Ascending aorta (tissue), 2 donors: ENCODE results near the gene NXT1. TPM values are rescaled to one million over a fixed set of nuclear protein-coding genes. Genes with fewer than 3 reads are reported as not detected.
"Not testable (repeated sequence)": the region's sequence is repeated elsewhere in the genome, so short reads cannot be mapped to it uniquely, and the experiment has no call there.

Experiments used
- DNase-seq, 2 donors: peaks; one replicate each; pipeline ENCODE4 v3.0.0-alpha.2; 2019; ENCODE audit warnings: low spot score in 2 of 2
- H3K27ac ChIP-seq, 2 donors: fragments of 200-600 bp; sonication (generic); one replicate each; pipeline ENCODE4 v1.5.1; 2016 to 2017; ENCODE audit warnings: mild to moderate bottlenecking in 1 of 2
- H3K27me3 ChIP-seq: fragments of 200-600 bp; sonication (generic); one replicate; pipeline ENCODE4 v1.5.1; 2017
- H3K36me3 ChIP-seq, 2 donors: fragments of 200-600 bp; sonication (generic); one replicate each; pipeline ENCODE4 v1.5.1; 2016
- H3K4me1 ChIP-seq, 2 donors: fragments of 200-600 bp; sonication (generic); one replicate each; pipeline ENCODE4 v1.5.1; 2016 to 2017; ENCODE audit warnings: mild to moderate bottlenecking in 1 of 2
- H3K4me3 ChIP-seq, 2 donors: fragments of 200-600 bp; sonication (generic); one replicate each; pipeline ENCODE4 v1.5.1; 2016 to 2017; ENCODE audit warnings: mild to moderate bottlenecking in 1 of 2
- H3K9me3 ChIP-seq, 2 donors: fragments of 200-600 bp; sonication (generic); one replicate each; pipeline ENCODE4 v1.5.1; 2016
- CTCF ChIP-seq, 3 experiments: fragments of 200-600 bp in 2 of 3; fragments of 450-650 bp in 1 of 3; sonication (generic) in 2 of 3; IDR thresholded peaks; one replicate each; pipeline ENCODE4 v1.5.1; 2016 to 2019; ENCODE audit warnings: antibody characterized with exemption in 3 of 3, mild to moderate bottlenecking in 1 of 3, moderate library complexity in 1 of 3
- intact Hi-C: fragments of 100-400 bp; cut with DNase I; formaldehyde crosslinking; loops from one replicate; pipeline ENCODE4 v1.15.1; 2023
- total RNA-seq: library from RNA; depleted of rRNA; stranded (reverse); fragments of >200 nt; gene quantifications from one replicate; pipeline ENCODE4 v1.1.0, GENCODE V29; 2016

Gene NXT1
- total RNA-seq, 1 donor from 2014 or later, result 50.0 TPM

DNA sequence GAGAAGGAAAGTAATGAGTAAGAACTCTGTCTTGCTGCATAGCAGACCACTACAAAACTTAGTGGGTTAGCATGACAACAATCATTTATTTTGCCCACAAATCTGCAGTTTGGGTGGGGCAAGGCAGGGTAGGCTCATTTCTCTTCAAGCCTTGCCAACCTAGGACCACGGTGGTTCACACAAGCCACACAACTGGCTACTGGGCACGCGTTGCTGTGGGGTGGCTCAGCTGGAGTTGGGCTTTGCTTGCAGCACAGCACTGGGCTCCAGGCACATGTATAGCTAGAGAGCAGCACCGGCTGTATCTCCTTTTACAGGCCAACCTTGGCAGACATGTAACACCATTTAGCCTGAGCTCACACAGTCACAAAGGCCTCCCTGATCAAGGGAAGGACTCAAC lies 4.6 kb upstream of the NXT1 start:
- Histone ChIP-seq H3K4me1 (peaks cover 0 to 7% of the 10 kb centered on the region in 2 donors), H3K4me3 (no peak overlapping the region), H3K27ac (no peak overlapping the region), H3K27me3 (no peaks in the 10 kb centered on the region), H3K9me3 (no peaks in the 10 kb centered on the region), H3K36me3 (no peaks in the 10 kb centered on the region)
- no peak for DNase-seq
- intact Hi-C loops, result loop anchor here (10.0 kb wide), 1 partner anchor 551 kb away; no protein-coding TSS in a partner anchor
- no peak for TF ChIP-seq CTCF (IDR thresholded peaks at IDR 0.05)

DNA sequence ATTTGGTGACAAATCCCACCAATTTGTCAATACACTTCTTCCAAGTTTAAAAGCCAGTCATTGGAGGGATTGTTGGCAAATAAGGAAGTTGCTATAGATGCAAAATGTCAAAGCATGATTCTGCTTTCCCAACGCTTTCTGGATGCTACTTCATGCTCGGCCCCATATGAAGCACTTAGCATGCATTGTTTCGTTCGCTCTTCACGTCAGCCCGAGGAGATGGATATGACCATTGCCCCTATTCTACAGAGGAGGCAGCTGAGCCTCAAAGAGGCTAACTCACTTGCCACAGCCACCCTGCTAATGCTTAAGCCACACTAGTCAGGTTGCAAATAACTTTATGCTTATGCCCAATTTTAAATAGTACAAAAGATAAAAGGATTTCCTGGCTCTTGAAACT lies 2.8 kb upstream of the NXT1 start:
- Histone ChIP-seq H3K36me3 (no peaks in the 10 kb centered on the region), H3K4me3 (no peak overlapping the region), H3K27me3 (no peaks in the 10 kb centered on the region), H3K27ac (peak overlapping the region in 1 of 2 donors; percentile 99), H3K4me1 (peaks cover 3 to 17% of the 10 kb centered on the region in 2 donors), H3K9me3 (no peaks in the 10 kb centered on the region)
- TF ChIP-seq CTCF (IDR thresholded peaks at IDR 0.05), result no peak
- intact Hi-C loops, result loop anchor here (10.0 kb wide), 1 partner anchor 553 kb away; no protein-coding TSS in a partner anchor
- DNase-seq, result no peak

DNA sequence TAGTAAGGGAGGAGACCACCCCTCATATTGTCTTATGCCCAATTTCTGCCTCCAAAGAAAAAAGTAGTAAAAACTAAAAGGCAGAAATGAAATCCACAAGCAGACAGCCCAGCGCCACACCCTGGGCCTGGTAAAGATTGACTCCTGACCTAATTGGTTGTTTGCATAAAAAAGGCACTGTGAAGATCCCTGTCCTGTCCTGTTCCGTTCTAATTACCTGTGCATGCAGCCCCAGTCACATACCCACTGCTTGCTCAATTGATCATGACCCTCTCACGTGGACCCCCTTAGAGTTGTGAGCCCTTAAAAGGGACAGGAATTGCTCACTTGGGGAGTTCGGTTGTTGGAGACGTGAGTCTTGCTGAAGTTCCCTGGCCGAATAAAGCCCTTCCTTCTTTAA lies 2.1 kb upstream of the NXT1 start:
- not testable (repeated sequence) for H3K4me3 ChIP-seq, H3K36me3 ChIP-seq, H3K27me3 ChIP-seq, DNase-seq, H3K9me3 ChIP-seq
- H3K27ac ChIP-seq, result peak overlapping the region; percentile 99 to 100
- intact Hi-C loops, result loop anchor here (10.0 kb wide), 1 partner anchor 554 kb away; no protein-coding TSS in a partner anchor
- peaks cover 3 to 18% of the 10 kb centered on the region in 2 donors for H3K4me1 ChIP-seq

- no peaks in the 10 kb centered on the region for H3K27me3 ChIP-seq
- peak overlapping the region; percentile 99 to 100 for H3K27ac ChIP-seq
- peak in 2 of 3 experiments; percentile 37 to 50 for TF ChIP-seq CTCF (IDR thresholded peaks at IDR 0.05)
- peaks cover 6% of the 10 kb centered on the region in 2 donors for H3K36me3 ChIP-seq
- peaks cover 3 to 18% of the 10 kb centered on the region in 2 donors for H3K4me1 ChIP-seq
- H3K4me3 ChIP-seq, result peak overlapping the region; percentile 93 to 97
- peak in 1 of 2 donors; percentile 70 for DNase-seq
- intact Hi-C loops, result loop anchor here (1.0 to 10.0 kb wide), 8 partner anchors 9 to 1705 kb away; partner anchors contain the start of genes ACSS1, APMAP, GZF1 and SYNDIG1
- H3K9me3 ChIP-seq, result no peaks in the 10 kb centered on the region
These were observed 1.0 kb upstream of the NXT1 start for GRCh38 chr20:23349338-23350195.

- Histone ChIP-seq H3K4me3 (peak overlapping the region; percentile 93 to 97), H3K9me3 (no peaks in the 10 kb centered on the region), H3K27me3 (no peaks in the 10 kb centered on the region), H3K4me1 (peaks cover 3 to 18% of the 10 kb centered on the region in 2 donors), H3K27ac (peak overlapping the region; percentile 99 to 100), H3K36me3 (peaks cover 11 to 12% of the 10 kb centered on the region in 2 donors)
- intact Hi-C loops, result loop anchor here (1.0 to 10.0 kb wide), 7 partner anchors 7 to 1704 kb away; partner anchors contain the start of genes ACSS1, APMAP, GZF1 and SYNDIG1
- TF ChIP-seq CTCF (IDR thresholded peaks at IDR 0.05), result no peak
- DNase-seq, result peak; percentile 33 to 82
These were observed 580 bp downstream of the NXT1 start for GRCh38 chr20:23350904-23351838.
